HG03457 (cell line): Measurements from ENCODE around the gene TRIM15.
"Not testable (repeated sequence)": the region's sequence is repeated elsewhere in the genome, so short reads cannot be mapped to it uniquely, and the experiment has no call there.

ENCODE experiments used
- ATAC-seq: cut with Tn5 transposase; IDR thresholded peaks from one replicate; pipeline ENCODE4 v1.9.1; 2021; ENCODE audit warnings: moderate number of reproducible peaks; ENCODE audit not compliant: unreplicated experiment

Gene TRIM15

DNA sequence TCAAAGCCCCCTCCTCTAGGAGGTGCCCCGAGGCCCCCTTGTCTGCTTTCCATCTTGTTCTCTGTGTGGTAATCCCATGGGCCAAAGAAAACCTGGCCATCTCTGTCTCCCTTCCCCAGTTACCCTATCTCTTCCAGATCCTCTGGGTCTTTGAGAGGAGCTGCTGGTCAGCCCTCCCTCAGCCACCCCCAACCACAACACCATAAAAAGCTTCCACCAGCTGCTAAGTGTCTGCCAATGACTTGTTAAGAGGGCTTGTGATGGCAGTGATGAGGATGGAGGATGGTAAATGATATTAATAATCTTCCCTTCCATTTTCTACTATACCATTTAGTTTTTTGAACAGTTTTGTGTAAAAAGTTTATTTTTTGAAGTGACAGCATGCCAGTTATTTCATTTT is 32.6 kb downstream of the TRIM15 start:
- ATAC-seq = no peak

DNA sequence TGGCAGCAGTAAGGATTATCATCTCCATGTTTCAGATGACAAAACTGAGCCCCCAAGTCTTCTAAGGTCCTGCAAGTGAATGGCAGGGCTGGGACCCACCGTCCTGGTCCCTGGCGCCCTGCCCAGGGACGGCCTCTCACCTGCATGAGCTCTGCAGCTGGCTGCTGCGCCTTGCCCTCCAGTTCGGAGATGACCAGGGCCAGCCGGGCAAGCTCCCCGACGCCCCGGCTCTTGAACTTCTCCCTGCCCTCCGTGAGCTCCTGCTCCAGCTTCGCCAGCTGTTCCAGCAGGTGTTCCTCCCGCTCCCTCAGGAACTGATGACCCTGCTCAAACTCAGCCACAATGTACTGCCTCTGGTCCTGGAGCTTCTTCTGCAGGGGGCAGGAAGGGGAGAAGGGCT is 33.0 kb downstream of the TRIM15 start:
- no peak for ATAC-seq

DNA sequence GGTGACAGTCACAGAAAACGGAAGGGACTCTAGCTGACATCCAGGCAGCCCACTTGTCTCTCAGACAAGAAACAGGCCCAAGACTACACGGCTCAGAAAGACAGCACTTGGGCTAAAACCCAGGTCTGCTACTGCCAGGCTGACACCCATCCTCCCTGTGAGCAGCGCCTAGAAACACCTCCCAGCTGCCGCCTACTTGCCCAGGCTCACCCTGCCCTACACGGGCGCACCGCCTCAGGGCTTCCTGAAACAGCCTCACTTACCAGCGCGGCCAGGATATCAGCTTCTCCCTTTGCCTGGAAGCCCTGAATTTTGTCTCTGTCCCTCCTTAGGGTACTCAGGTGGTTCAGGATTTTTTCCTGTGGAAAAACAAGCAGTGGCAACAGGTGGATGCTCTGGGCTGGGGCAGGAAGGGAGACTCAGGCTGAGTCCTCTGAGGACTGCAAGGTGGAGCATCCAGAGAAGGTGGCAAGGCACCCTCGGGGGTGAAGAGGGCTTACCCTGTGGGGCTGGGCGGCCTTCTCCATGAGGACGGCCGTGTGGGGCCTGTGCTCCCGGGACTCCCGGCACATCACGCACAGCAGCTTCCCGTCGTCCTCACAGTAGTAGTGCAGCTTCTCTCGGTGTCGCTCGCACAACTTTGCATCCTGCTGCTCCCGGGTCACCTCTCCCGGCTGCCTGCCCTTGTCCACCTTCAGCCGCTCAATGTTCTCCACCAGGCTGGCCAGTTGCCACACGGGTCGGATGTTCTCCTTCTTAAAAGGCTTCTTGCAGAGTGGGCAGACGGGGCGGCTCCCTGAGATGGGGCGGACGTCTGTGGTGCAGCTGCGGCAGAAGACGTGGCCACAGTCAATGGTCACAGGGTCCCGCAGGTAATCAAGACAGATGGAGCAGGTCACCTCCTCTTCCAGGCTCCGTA is 35.1 kb downstream of the TRIM15 start:
- ATAC-seq = no peak

DNA sequence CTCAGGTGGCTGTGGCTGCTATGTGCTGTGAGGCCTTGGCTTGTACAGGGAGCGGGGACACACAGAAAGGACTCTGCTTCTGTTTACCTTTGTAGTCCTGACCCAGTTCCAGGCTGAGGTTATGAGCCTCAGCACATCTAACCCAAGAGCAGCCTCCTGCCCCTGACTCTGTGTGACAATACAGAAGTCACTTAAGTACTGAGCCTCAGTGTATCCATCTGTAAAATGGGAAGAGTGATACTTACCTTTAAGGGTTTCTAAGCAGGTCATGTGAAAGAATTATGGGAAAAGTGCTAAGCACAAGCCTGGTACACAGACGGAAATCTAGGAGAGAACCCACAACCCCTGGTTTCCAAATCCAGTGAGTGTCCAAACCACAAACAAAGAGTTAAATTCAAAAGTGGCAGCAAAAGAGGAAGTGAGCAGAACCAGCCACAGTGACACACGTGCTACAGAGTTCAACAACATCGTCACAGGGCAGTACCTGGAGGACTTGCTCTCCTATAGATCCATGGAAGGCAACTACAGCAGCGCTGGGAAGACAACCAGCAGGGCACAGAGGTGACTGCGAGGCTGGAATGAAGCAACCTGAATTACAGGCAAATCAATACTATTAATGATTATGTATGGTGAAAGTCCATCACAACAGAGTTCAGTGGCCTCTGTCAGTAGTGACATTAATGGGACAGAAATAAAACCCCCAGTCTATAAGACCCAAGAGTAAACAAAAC is 37.4 kb downstream of the TRIM15 start:
- ATAC-seq = peak; percentile 47

DNA sequence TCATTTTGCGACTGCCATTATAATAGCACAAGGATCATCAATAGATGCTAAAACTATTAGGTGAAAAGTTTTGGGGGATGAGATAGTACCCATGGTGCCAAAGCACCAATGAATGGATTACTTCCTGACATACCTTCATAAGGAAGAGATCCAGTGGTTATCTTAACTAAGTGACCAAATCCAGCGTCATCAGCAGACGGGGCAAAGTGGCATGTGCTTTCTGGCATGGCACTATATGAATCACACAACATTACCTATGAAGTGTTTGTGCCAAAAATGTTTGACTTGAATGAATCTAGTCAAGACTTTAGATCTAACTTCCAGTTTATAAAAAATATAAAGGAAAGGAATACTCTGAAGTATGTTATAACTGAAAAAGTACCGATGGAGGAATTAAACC is 39.0 kb downstream of the TRIM15 start:
- no peak for ATAC-seq

DNA sequence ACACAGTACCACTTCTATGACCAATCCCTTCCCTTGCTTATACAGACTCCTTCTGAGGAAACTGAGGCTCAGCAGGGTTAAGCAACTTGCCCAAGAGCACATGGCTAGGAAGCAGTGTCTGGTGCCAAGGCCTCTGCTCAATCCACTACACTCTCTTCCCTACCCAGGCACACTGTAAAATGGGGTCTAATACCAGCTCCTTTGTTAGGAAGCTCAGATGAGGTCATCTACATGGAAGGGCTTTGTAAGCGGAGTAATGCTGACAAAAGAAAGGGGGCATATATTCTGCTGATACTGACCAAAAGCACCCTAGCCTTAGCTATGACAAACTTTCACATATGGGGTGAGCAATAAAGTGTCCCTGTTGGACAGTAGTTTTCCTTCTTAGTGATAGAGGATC is 40.8 kb downstream of the TRIM15 start:
- no peak for ATAC-seq

DNA sequence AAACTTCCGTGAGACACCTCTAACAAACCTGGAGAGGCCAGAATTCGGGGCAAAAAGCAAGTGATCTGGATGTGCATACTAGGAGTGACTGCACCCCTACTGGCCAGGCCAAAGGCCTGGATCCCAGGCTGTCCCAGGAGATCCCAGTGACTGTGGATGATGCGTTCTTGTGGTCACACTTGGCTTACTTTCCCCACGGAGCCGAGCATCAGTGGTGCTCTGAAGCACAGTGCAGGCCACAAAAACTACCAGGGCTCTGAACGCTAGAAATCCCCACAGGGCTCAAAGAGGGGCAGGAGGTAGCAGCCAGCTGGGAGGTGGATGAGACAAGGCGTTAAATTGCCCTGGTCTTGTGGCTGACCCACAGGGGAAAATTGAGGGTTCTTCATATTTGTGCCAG is 42.8 kb downstream of the TRIM15 start:
- ATAC-seq = no peak

DNA sequence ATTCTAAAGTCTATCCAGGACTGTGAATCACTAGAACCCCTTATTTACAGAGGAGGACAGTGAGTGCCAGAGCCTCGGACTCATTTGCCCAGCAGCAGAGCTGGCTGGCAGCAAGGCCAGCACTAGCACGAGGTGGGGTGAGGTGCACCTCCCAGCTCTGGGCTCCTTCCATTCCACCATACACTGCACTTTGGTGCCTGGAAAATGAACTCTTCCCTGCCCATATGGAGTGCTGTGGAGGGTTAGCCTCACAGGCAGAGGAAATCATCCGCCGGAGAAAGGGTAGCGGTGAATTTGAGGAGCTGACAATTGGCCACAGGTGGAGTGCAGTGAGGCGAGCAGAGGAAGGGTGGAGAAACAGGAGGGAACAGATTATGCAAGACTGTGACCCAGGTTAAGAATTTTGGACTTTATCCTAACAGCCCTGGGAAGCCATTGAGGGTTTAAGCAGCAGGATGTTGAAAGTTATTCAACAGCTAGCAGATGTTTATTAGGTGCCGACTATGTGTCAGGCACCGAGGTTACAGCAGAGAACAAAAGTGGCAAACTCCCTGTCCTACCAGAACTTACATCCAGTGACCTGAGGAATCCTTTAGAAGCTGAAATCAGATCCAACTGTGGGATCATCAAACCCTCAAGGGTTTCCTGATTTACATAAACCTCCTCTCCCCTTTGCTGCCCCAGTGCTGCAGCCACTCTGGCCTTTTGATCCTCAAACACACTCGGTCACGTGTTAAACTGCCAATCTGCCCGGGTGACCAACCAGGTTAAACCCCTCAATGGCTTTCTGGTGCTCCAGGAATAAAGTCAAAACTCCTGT is 43.7 kb downstream of the TRIM15 start:
- ATAC-seq = no peak

DNA sequence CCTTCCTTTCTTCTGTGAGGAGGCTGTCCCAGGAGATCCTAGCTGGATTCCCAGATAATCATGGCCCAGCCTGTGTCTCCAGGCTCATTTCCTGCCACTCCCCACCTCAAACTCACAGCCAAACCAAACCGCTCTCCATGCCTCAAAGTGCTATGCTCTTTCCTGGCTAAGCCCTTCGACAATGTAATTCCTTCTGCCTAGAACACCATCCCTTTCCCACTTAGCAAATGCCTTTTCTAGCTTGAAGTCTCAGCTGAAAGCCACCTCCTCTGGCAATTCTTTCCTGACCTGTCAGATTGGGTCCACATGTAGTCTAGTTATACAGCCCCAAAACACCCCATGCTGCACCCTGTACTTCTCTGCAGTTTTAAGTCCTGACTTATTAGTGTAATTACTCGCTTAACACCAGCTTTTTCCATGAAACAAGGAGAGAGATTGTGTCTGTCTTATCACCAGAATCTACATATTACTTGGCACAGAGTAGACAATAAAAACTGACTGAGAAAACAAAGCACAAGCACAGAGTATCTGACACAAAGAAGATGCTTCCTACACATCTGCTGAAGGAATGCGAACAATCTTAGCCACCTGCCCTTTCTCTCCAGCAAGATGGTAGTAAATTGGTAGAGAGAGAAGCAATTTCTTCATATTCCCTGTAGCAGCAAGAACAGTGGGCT is 44.4 kb downstream of the TRIM15 start:
- no peak for ATAC-seq

DNA sequence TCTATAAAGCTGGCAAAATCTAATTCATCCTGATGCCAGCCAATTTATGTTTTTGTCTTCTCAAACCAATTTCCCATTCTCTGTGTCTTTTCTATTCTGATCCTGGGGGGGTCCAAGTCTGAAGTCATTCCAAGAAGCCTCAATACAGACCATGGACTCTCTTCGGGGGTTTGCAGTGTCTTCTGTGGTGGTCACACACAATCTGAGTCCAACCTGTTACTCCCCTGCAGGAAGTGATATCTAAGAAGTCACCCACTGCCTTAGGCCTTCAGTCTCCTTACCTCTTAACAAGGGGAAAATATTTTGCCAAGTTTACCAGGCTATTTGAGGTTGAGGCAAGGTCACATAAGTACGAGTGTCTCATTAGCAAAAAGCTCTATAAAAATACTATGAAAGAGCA is 48.0 kb downstream of the TRIM15 start:
- ATAC-seq = no peak

DNA sequence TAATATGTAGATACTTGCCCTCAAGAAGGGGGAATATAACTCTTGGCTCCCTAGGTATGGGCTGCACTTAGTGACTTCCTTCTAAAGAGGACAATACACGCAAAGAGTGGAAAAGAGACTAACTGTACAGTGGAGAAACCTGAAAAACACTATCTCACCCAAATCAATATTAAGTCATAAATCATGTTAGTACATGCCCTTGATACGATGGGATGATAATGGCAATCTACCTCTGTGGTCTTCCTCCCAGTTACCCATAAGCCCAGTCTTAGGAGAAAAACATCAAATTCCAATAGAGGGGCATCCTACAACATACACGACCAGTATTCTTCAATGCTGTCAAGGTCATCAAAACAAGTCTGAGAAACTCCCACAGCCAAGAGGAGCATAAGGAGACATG is 48.6 kb downstream of the TRIM15 start:
- no peak for ATAC-seq

DNA sequence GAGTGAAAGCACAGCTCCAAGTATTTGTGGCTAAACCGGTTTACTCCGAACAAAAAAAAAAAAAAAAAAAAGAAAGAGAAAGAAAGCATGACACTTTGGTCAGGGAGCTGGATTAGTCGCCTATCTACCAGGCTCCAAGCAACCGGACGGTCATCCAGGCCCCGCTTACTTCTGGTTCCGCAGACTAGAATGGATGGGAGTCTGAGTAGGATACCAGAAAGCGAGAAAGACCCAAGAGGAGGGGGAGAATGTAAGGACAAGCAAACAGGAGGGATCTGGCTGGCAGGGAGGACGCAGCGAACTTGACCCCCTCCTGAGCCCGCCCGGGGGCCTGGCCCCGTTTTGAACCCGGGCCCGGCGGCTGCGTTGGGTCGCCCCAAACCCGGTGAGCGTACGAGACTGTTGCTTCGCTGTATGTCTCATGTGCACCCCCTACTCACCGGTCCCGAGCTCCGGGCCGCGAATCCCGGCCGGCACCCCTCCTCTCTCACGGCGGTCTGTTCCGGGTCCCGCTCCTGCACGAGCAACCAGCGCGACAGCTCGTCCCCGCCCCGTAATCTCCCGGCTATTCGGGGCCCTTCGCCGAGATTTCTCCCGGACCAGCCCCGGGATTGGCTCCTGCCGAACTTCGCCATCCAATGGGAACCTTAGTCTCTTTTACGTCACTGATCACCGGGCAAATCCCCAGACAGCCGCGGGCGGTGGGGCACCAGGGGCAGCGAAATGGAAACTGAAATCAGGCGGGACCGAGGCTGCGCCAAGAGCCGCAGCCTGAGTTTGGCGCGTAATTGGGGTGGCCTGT is 49.7 kb downstream of the TRIM15 start, which contains the start of gene TRIM26:
TRIM26 (minus strand) TSS at position 542 of the 802 bp plus-strand sequence. CDS start 14,303 bp downstream, outside the sequence.
- peak; percentile 65 for ATAC-seq

DNA sequence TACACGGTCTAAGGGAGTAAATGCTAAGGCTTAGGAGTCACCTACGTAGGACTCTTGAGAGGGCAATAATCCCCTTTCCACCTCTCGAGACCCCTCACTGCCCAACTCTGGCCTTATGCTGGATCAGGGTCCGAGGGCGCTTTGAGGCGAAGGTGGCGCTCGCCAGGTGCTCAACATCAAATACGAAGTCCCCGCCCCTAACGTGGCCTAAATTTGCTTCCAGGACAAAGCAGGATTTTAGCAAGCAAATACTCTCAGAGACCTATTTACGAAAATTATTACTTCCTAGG is 50.3 kb downstream of the TRIM15 start:
- ATAC-seq = no peak

DNA sequence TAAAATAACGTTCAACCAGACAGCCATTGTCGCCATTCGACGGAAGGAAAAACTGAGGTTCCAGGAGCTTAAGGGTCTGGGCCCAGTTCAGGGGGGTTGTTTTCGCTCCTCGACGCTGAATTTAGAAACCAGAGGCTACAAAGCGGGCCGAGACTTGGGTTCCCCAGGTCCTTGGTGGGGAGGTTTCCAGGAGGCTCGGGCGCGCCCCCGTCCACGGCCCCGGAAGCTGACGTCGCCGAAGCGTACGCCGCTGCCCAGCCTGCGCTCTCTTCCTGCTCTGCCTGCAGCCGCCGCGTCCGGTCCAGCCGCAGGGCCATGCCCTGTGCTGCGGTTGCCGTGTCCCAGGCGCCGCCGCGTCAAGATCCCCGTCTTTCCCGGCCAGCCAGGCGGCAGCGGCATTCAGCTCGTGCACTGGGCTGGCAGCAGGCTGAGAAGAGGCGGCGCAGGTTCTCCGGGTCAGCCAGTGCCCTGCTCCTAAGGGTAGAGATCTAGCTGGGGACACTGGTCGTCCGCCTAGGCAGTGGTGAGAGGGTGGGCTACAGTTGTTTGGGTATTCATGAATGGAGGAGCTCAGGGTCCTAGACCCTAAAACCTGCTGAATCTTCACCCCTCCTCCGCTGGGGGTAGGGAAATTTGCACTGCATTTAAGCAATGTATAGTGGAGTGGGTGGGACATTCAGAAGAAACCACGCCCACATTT is 50.8 kb downstream of the TRIM15 start:
- ATAC-seq = no peak

DNA sequence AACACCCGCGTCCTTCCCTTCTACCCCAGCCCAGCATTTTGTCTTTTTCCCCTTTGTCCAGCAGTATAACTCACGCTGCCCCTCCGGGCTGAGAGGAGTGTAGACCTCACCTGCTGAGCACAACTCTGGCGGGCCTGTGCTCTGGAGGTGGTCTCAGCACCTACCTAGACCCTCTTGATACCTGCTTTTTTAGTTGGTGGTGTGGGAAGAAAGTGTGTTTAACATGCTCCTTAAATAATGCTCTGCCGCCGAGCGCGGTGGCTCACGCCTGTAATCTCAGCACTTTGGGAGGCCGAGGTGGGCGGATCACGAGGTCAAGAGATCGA is 51.3 kb downstream of the TRIM15 start:
- ATAC-seq = no peak

DNA sequence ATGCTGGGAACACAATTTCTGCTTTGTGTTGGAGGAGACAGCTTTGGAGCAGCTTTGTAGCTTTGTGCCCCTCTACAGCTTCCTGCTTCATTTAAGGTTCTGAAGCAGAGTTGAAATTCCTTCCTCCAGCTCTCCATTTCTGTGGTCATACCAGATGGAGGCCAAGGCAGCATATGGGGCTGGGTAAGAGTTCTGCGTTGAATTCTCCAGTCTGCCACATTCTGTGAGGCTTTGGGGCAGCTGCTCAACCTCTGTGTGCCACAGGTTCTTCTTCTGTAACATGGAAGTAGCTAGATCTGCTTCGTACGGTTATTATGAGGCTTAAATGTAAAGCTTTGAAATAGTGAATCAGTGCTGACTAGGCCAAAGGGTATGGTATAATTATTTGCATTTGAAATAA is 52.8 kb downstream of the TRIM15 start:
- ATAC-seq = no peak

DNA sequence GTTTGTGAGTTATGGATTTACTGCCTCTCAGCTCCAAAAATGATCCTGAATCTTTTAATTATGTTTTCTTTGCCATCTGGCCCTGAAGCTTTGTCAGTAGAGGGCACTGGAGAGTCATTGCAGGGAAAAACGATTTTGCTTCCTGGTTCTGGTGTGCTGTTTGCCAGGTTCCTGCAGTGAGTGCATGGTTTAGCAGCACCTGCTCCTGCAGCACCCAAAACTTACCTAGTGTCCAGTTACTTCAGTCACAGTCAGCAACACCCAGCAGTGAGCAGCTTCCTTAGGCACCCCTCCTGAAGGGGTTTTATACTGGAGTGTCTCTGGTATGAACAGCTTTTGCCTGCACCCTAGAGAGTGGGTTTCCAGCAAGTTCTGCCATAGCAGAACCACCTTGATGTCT is 55.9 kb downstream of the TRIM15 start:
- no peak for ATAC-seq

DNA sequence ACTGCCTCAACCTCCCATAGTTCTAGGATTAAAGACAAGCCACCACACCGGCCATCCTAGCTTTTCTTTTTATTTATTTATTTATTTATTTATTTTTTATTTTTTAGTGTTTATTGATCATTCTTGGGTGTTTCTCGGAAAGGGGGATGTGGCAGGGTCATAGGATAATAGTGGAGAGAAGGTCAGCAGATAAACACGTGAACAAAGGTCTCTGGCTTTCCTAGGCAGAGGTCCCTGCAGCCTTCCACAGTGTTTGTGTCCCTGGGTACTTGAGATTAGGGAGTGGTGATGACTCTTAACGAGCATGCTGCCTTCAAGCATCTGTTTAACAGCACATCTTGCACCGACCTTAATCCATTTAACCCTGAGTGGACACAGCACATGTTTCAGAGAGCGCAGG is 58.0 kb downstream of the TRIM15 start:
- ATAC-seq = not testable (repeated sequence)

DNA sequence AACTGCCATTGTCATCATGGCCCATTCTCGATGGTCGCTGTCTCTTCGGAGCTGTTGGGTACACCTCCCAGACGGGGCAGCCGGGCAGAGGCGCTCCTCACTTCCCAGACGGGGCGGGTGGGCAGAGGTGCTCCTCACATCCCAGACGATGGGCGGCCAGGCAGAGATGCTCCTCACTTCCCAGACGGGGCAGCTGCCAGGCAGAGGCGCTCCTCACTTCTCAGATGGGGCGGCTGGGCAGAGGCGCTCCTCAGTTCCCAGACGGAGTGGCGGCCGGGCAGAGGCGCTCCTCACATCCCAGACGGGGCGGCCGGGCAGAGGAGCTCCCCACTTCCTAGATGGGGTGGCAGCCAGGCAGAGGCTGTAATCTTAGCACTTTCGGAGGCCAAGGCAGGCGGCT is 58.6 kb downstream of the TRIM15 start:
- ATAC-seq = not testable (repeated sequence)
